Endothelial cell (in vitro differentiated cells): Measurements from ENCODE around the gene CATSPERB. TPM values are rescaled to one million over a fixed set of nuclear protein-coding genes. Genes with fewer than 3 reads are reported as not detected.
"Not testable (repeated sequence)": the region's sequence is repeated elsewhere in the genome, so short reads cannot be mapped to it uniquely, and the experiment has no call there.

Source experiments
- DNase-seq: peaks from one replicate; pipeline ENCODE4 v3.0.0; 2021; ENCODE audit warnings: low spot score
- H3K27ac Mint-ChIP-seq: one replicate; pipeline ENCODE4 v1.8.0; 2021; ENCODE audit warnings: mixed read lengths, inconsistent platforms; ENCODE audit not compliant: unreplicated experiment
- H3K27me3 Mint-ChIP-seq: one replicate; pipeline ENCODE4 v1.8.0; 2021; ENCODE audit warnings: mild to moderate bottlenecking, moderate library complexity, mixed read lengths, inconsistent platforms; ENCODE audit not compliant: unreplicated experiment
- H3K36me3 Mint-ChIP-seq: one replicate; pipeline ENCODE4 v1.8.0; 2021; ENCODE audit warnings: mild to moderate bottlenecking, low read depth, mixed read lengths, inconsistent platforms; ENCODE audit not compliant: unreplicated experiment
- H3K4me1 Mint-ChIP-seq: one replicate; pipeline ENCODE4 v1.8.0; 2021; ENCODE audit warnings: mild to moderate bottlenecking, mixed read lengths, inconsistent platforms; ENCODE audit not compliant: unreplicated experiment
- H3K4me3 Mint-ChIP-seq: one replicate; pipeline ENCODE4 v1.8.0; 2021; ENCODE audit warnings: mild to moderate bottlenecking, mixed read lengths, inconsistent platforms; ENCODE audit not compliant: unreplicated experiment
- H3K9me3 Mint-ChIP-seq: one replicate; pipeline ENCODE4 v1.8.0; 2021; ENCODE audit warnings: mixed read lengths, inconsistent platforms; ENCODE audit not compliant: unreplicated experiment
- total RNA-seq: library from RNA; stranded (reverse); fragmentation: NEBNext Ultra II Directional; extraction: Animal tissue kit (Norgen Biotek cat#: 25700); gene quantifications from one replicate; pipeline ENCODE4 v1.2.1, GENCODE V29; 2021; ENCODE audit not compliant: unreplicated experiment
- TF ChIP-seq, protein P1 (sequence below): fragments of 200-600 bp; sonication (generic); IDR thresholded peaks from one replicate; pipeline ENCODE4 v1.5.0; 2021; ENCODE audit warnings: antibody characterized with exemption; ENCODE audit not compliant: unreplicated experiment

The CATSPERB gene
- total RNA-seq, 1 donor from 2014 or later: not detected

DNA sequence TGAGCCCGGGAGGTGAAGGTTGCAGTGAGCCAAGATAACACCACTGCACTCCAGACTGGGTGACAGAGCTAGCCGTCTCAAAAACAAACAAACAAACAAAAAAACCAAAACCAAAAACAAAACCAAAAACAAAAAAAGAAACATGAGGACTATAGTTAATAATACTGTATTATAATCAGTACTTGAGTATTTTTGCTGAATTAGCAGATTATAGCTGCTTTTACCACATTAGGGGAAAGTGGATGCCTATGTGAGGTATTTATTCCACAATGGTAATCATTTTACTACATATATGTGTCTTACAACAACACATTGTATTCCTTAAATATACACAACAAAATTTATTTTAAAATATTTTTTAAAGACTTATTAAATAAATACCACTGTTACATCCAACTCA lies 120.4 kb downstream of the CATSPERB start:
- Mint-ChIP-seq H3K4me1 (no peaks in the 10 kb centered on the region), H3K36me3 (no peaks in the 10 kb centered on the region), H3K4me3 (no peak overlapping the region), H3K9me3 (no peaks in the 10 kb centered on the region), H3K27me3 (no peaks in the 10 kb centered on the region), H3K27ac (no peak overlapping the region)
- no peak for DNase-seq
- TF ChIP-seq, protein P1, sequence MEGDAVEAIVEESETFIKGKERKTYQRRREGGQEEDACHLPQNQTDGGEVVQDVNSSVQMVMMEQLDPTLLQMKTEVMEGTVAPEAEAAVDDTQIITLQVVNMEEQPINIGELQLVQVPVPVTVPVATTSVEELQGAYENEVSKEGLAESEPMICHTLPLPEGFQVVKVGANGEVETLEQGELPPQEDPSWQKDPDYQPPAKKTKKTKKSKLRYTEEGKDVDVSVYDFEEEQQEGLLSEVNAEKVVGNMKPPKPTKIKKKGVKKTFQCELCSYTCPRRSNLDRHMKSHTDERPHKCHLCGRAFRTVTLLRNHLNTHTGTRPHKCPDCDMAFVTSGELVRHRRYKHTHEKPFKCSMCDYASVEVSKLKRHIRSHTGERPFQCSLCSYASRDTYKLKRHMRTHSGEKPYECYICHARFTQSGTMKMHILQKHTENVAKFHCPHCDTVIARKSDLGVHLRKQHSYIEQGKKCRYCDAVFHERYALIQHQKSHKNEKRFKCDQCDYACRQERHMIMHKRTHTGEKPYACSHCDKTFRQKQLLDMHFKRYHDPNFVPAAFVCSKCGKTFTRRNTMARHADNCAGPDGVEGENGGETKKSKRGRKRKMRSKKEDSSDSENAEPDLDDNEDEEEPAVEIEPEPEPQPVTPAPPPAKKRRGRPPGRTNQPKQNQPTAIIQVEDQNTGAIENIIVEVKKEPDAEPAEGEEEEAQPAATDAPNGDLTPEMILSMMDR: no peak

DNA sequence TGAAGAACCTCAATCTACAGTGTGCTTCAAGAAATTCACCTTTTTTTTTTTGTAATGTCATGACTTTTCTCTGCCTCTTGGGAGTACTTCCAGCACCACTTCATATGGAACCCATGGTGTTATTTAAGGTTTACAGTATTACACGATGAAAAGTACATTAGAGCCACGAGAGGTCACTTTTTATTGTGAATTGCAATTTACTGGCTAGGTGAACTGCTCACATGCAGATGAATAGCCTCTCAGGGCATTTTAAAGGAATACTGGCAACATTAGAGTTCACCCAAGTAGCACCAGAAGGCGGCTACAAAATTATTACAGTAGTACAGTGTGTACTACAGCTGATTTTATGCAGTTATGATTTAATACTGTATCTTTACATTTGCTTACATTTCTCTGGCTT lies 122.7 kb downstream of the CATSPERB start:
- H3K27me3 Mint-ChIP-seq: no peaks in the 10 kb centered on the region
- no peaks in the 10 kb centered on the region for H3K36me3 Mint-ChIP-seq
- TF ChIP-seq, protein P1: no peak
- no peak overlapping the region for H3K4me3 Mint-ChIP-seq
- no peaks in the 10 kb centered on the region for H3K9me3 Mint-ChIP-seq
- H3K4me1 Mint-ChIP-seq: no peaks in the 10 kb centered on the region
- H3K27ac Mint-ChIP-seq: no peak overlapping the region
- DNase-seq: no peak

DNA sequence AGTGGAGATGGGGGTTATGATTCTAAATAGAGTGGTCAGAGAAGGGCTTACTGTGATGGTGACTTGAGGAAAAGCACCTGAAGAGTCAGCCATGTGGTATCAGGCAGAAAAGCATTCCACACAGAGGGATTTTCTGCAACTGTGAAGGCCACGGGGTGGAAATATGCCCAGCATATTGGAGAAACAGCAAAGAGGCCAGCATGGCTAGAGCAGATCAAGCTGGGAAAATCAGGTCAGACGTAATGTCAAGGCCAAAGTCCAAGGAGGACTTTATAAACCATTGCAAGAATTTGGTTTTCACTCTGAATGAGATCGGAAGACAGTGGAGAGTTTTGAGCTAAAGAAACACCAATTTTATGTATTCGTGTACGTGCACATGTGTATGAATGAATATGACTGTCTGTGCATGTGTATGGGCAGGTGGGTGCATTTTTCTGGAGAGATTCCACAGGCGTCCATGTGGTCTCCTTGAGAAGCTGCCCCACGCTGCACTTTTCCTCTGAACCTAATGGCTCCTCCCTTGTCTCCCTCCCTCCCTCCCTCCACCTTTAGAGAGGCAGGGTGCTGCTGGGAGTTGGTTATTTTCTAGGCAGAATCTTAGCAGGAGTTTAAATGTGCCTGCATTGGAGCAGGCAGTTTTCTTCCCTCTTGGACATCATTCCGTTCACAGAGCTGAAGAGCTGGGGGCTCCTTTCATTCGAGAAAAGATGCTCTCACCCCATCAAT lies 124.4 kb downstream of the CATSPERB start:
- DNase-seq: no peak
- Mint-ChIP-seq H3K4me1 (no peaks in the 10 kb centered on the region), H3K36me3 (no peaks in the 10 kb centered on the region), H3K27me3 (no peaks in the 10 kb centered on the region), H3K27ac (no peak overlapping the region), H3K9me3 (no peaks in the 10 kb centered on the region), H3K4me3 (no peak overlapping the region)
- TF ChIP-seq, protein P1: no peak

DNA sequence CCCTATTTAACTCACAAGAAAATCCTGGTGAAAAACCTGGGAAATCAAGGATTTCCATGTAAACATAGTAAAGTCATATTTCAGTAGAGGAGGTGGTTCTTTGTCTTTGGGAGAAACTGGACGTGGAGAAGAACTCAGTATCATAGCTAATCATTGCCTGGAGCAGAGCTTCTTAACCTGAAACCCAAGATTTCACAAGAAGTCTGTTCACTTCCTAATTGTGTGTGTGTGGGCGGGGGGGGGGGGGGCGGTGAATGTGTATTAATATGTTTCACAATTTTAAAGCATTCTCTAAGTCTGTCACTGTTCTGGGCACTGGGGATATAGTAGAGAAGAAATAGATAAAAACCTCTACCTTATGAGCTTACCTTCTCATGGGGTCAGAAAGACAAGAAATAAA lies 125.0 kb downstream of the CATSPERB start:
- TF ChIP-seq, protein P1: no peak
- no peak overlapping the region for H3K4me3 Mint-ChIP-seq
- H3K36me3 Mint-ChIP-seq: no peaks in the 10 kb centered on the region
- no peak for DNase-seq
- H3K9me3 Mint-ChIP-seq: no peaks in the 10 kb centered on the region
- no peak overlapping the region for H3K27ac Mint-ChIP-seq
- no peaks in the 10 kb centered on the region for H3K4me1 Mint-ChIP-seq
- H3K27me3 Mint-ChIP-seq: no peaks in the 10 kb centered on the region

DNA sequence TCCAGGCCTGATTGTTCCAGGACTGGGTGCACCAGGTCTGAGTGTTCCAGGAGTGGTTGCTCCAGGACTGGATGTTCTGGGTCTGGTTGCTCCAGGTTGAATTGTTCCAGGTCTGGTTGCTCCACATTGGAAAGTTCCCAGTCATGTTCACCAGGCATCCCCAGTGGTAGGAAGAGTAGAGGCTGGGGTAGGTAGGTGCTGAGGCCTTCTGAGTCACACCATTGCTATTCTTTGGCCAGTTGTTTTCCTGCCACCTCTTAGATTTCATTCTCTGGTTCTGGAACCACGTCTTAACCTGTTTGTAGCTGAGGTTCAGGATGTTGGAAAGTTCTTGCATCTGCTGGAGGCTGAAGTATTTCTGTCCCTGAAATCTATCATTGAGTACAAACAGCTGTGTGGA lies 127.3 kb downstream of the CATSPERB start:
- H3K4me1 Mint-ChIP-seq, H3K36me3 Mint-ChIP-seq, DNase-seq, H3K4me3 Mint-ChIP-seq, H3K9me3 Mint-ChIP-seq, H3K27ac Mint-ChIP-seq, H3K27me3 Mint-ChIP-seq: not testable (repeated sequence)
